Measurements from ENCODE around the gene EPHA7. TPM values are rescaled to one million over a fixed set of nuclear protein-coding genes. Genes with fewer than 3 reads are reported as not detected.

The EPHA7 gene
- total RNA-seq, 1 experiment from 2014 or later = not detected

- no peak for TF ChIP-seq CTCF (IDR thresholded peaks at IDR 0.05 in 2 of 3, conservative IDR thresholded peaks at IDR 0.05 in 1 of 3; ENCODE audit: borderline replicate concordance in 1 of 3, insufficient read depth in 1 of 3, low read depth in 2 of 3, low read length in 2 of 3)
Measured at GRCh38 chr6:93391965-93392364, 27.4 kb downstream of the EPHA7 start (continued).

- RAD21 ChIA-PET (ENCODE audit: low non-redundant PET in 1 of 2, low total read pairs in 2 of 2, uncharacterized antibody in 2 of 2, unreplicated experiment in 2 of 2) = no interaction called here
- ATAC-seq = no peak
- TF ChIP-seq ELF1 (IDR thresholded peaks at IDR 0.05; ENCODE audit: borderline replicate concordance, low read depth) (no peak), CTCF (IDR thresholded peaks at IDR 0.05 in 2 of 3, conservative IDR thresholded peaks at IDR 0.05 in 1 of 3; ENCODE audit: borderline replicate concordance in 1 of 3, insufficient read depth in 1 of 3, low read depth in 2 of 3, low read length in 2 of 3) (no peak), SRF (IDR thresholded peaks at IDR 0.05; ENCODE audit: low read depth) (no peak), TCF7L2 (IDR thresholded peaks at IDR 0.05; ENCODE audit: borderline replicate concordance, extremely low read depth, insufficient read depth, insufficient read length) (no peak), ZNF274 (IDR thresholded peaks at IDR 0.05; ENCODE audit: low read depth, low read length) (no peak), SIN3A (IDR thresholded peaks at IDR 0.05; ENCODE audit: low read depth) (no peak), POLR2AphosphoS5 (IDR thresholded peaks at IDR 0.05; ENCODE audit: low read depth, low read length) (no peak), EGR1 (IDR thresholded peaks at IDR 0.05; ENCODE audit: low read depth) (no peak), CBX3 (IDR thresholded peaks at IDR 0.05; ENCODE audit: low read depth) (no peak), REST (IDR thresholded peaks at IDR 0.05; ENCODE audit: low read depth) (no peak), EZH2phosphoT487 (IDR thresholded peaks at IDR 0.05; ENCODE audit: borderline replicate concordance) (no peak), ATF3 (IDR thresholded peaks at IDR 0.05) (no peak), CEBPB (IDR thresholded peaks at IDR 0.05; ENCODE audit: low read depth) (no peak), SP1 (IDR thresholded peaks at IDR 0.05; ENCODE audit: low read depth) (no peak), ZFX (IDR thresholded peaks at IDR 0.05) (no peak)
Measured at GRCh38 chr6:93389192-93389591, 30.2 kb downstream of the EPHA7 start.

More at GRCh38 chr6:93389192-93389591, 30.2 kb downstream of the EPHA7 start:
- no TSS peak for BruUV-seq (replicated peaks)
- Histone ChIP-seq H3K27ac (ENCODE audit: low read depth, low read length) (no peak overlapping the region), H4K20me1 (ENCODE audit: insufficient read depth) (no peaks in the 10 kb centered on the region), H3K9ac (ENCODE audit: low read length) (no peak overlapping the region), H3K9me3 (ENCODE audit: control insufficient read depth in 1 of 2, insufficient read depth in 1 of 2, low read depth in 1 of 2, low read length in 2 of 2) (peaks cover 3 to 4% of the 10 kb centered on the region in 2 experiments; a peak in 2 of 4 replicates), H3K4me3 (replicated peaks in 1 of 2; ENCODE audit: low read depth in 1 of 2, low read length in 2 of 2) (no peak overlapping the region), H3K9me2 (ENCODE audit: insufficient read depth) (no peaks in the 10 kb centered on the region), H3K27me3 (ENCODE audit: insufficient read depth, low read length) (no peaks in the 10 kb centered on the region), H3K4me2 (ENCODE audit: low read length) (no peak overlapping the region), H3K4me1 (ENCODE audit: control insufficient read depth in 1 of 2, insufficient read depth in 2 of 2, low read length in 2 of 2) (no peaks in the 10 kb centered on the region), H3K36me3 (ENCODE audit: control insufficient read depth in 1 of 2, insufficient read depth in 2 of 2, low read length in 2 of 2) (no peaks in the 10 kb centered on the region), H2AFZ (ENCODE audit: low read depth, low read length, poor library complexity, severe bottlenecking) (no peak overlapping the region), H3K79me2 (ENCODE audit: insufficient read depth, low read length) (no peaks in the 10 kb centered on the region)
- POLR2A ChIA-PET = no interaction called here
- CTCF ChIA-PET = no interaction called here
- intact Hi-C loops (cut with micrococcal nuclease) = no loop called here
- DNase-seq (ENCODE audit: low read depth, low spot score) = no peak
